SK-N-MC (cell line): ENCODE results near the gene ASB2.

ENCODE experiments used
- DNase-seq: peaks from one replicate; pipeline ENCODE4 v3.0.0-alpha.2; 2011; ENCODE audit warnings: low read depth, low spot score
- H3K27ac ChIP-seq: fragments of 200-600 bp; sonication (generic); 2 replicates; pipeline ENCODE4 v1.5.1; 2016; ENCODE audit warnings: mixed run types
- H3K36me3 ChIP-seq: fragments of 200-600 bp; sonication (generic); 2 replicates; pipeline ENCODE4 v1.6.1; 2017; ENCODE audit warnings: antibody characterized with exemption, low read length, mixed read lengths; ENCODE audit not compliant: insufficient read depth
- H3K4me3 ChIP-seq: fragments of 200-600 bp; sonication (generic); 2 replicates; pipeline ENCODE4 v1.5.1; 2016
- H3K9ac ChIP-seq: fragments of 200-600 bp; sonication (generic); 2 replicates; pipeline ENCODE4 v1.8.0; 2017; ENCODE audit warnings: mixed run types, mixed read lengths; ENCODE audit not compliant: insufficient read length
- H3K9me3 ChIP-seq: fragments of 200-600 bp; sonication (generic); 2 replicates; pipeline ENCODE4 v1.6.1; 2017; ENCODE audit warnings: low read depth, mild to moderate bottlenecking, antibody characterized with exemption, low read length, moderate library complexity, mixed read lengths
- EZH2 ChIP-seq: fragments of 200-600 bp; sonication (generic); IDR thresholded peaks from one replicate; pipeline ENCODE4 v1.6.1; 2017; ENCODE audit warnings: antibody characterized with exemption
- FOXP2 ChIP-seq: optimal IDR thresholded peaks from 2 replicates; pipeline ENCODE3; 2011; ENCODE audit warnings: mild to moderate bottlenecking, moderate library complexity; ENCODE audit not compliant: insufficient read depth; ENCODE audit errors: extremely low read length, control extremely low read depth
- POLR2AphosphoS5 ChIP-seq: IDR thresholded peaks from 2 replicates; pipeline ENCODE4 v1.6.1; 2012; ENCODE audit warnings: mild to moderate bottlenecking, low read depth, low read length, borderline replicate concordance

ASB2 gene

DNA sequence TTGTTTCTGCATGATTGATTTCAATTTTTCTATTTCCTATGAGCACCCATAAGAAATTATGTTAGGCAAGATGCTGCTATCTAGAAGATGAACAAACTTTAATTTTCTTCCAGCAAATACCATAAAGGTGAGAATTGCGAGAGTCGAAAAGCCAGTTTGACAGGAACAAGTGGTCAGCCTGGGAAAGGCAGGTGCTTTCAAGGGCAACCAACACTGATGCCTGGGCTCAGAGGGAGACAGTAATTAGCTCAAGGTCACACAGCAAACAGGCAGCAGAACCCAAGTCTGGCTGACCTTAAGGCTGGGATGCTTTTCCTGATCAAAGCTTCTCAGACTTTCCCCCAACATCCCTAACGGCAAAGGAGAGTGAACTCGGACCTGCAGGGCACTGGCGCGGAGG lies 43.0 kb upstream of the ASB2 start:
- TF ChIP-seq POLR2AphosphoS5 (no peak), EZH2 (no peak), FOXP2 (no peak)
- no peaks in the 10 kb centered on the region for H3K9me3 ChIP-seq
- DNase-seq: no peak
- no peaks in the 10 kb centered on the region for H3K36me3 ChIP-seq
- no peak overlapping the region for H3K27ac ChIP-seq
- no peak overlapping the region for H3K4me3 ChIP-seq
- H3K9ac ChIP-seq: no peak overlapping the region

DNA sequence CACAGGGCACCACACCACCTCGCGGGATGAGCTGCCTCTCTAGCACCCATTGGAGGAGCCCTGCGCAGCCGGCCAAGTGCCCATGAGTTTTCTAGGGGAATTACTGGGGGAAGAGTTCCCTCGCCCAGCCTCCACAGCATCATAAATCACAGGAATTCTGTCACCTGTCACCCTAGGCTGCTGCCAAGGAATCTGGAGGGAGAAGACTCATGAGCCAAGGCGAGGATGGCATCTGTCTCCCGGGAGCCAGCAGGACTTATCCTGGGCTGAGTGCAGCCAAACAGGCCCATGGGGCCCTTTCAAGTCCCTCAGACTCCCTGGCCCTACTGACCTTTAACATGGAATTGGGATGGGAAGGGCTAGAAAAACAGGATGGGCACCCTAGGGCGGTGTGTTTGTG lies 41.9 kb upstream of the ASB2 start:
- Histone ChIP-seq H3K27ac (no peak overlapping the region), H3K36me3 (no peaks in the 10 kb centered on the region), H3K9ac (no peak overlapping the region), H3K9me3 (no peaks in the 10 kb centered on the region), H3K4me3 (no peak overlapping the region)
- DNase-seq: no peak
- TF ChIP-seq EZH2 (no peak), FOXP2 (no peak), POLR2AphosphoS5 (no peak)

DNA sequence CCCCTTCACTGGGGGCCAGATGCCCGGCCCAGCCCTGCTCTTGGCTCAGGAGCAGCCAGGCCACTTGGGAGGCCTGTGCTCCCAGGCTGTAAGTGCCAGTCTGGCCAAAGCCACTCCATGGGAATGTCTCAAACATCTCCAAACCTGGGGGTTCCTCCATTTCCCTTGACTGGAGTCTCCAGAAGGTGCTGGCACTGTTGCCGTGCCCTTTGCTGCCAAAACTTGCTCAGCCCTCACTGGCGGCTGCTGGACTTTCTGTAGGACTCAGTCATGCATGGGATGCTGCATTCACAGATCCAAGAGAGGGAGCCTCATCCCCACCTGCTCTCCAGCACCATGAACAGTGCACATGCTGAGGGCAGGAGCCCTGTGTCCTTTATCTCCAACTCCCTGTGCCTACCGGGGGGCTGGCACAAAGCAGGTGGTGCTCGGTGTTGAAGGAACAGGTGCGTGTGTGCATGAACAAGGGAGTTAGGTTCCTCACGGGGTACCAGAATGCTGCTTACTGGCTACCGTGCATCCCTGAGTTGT lies 40.1 kb upstream of the ASB2 start:
- DNase-seq: no peak
- no peak for TF ChIP-seq POLR2AphosphoS5
- TF ChIP-seq FOXP2: no peak
- no peak for TF ChIP-seq EZH2
- Histone ChIP-seq H3K27ac (no peak overlapping the region), H3K36me3 (no peaks in the 10 kb centered on the region), H3K4me3 (no peak overlapping the region), H3K9me3 (no peaks in the 10 kb centered on the region), H3K9ac (no peak overlapping the region)

DNA sequence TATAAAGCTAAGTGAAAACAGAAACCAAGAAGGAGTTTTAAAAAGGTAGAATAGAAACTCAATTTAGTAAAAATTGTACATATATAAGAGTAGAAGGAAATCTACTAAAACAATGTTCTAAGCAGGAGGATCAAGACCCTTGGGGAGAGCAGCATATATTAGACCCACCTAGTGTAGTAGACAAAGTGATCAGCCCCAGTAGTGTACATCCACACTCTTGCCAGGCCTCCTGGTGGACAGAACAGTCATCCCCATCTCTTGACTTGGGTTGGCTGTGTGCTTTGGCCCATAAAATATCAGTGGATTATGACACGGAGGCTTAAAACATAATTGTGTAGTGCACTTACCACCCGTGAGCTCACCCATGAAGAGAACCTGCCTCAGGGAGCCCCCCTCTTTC lies 38.9 kb upstream of the ASB2 start:
- Histone ChIP-seq H3K4me3 (no peak overlapping the region), H3K9ac (no peak overlapping the region), H3K36me3 (no peaks in the 10 kb centered on the region), H3K9me3 (no peaks in the 10 kb centered on the region), H3K27ac (no peak overlapping the region)
- DNase-seq: no peak
- no peak for TF ChIP-seq FOXP2
- no peak for TF ChIP-seq POLR2AphosphoS5
- no peak for TF ChIP-seq EZH2

DNA sequence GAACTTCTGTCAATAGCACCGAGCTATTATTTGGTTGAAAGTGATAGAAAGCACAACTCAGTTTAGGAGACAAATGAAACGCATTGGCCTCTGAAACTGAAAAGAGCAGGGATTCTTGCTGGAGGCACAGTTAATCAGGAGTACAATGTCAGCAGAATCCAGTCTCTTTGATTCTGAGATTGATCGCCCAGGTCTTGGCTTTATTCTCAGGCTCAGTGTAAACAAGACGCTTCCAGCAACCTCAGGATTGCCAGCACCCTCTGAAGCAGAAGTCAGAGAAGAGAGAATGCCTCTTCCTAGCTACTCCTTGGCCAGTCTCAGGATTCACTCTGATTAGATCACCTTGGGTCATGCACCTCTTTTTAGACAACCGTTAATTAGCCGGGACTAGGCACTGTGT lies 38.0 kb upstream of the ASB2 start:
- Histone ChIP-seq H3K27ac (no peak overlapping the region), H3K9ac (no peak overlapping the region), H3K4me3 (no peak overlapping the region), H3K36me3 (no peaks in the 10 kb centered on the region), H3K9me3 (no peaks in the 10 kb centered on the region)
- no peak for DNase-seq
- TF ChIP-seq POLR2AphosphoS5: no peak
- no peak for TF ChIP-seq EZH2
- TF ChIP-seq FOXP2: no peak

DNA sequence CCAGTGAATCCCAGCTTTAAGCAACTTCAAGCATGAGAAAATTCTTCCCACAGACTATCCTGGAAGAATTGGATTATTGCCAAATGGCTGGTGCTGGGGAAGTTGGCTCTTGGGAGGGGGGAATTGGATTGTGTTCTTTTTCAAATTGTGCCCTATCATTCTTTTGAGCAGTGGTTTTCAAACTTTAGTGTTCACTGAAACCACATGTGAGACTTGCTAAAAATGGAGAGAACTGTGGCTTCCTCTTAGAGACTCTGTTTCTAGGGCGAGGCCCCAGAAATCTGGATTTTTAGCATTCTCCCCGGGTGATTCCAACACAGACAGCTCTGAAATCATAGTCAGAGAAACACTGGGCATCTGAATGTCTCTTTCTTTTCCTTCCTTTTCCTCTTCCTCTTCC lies 35.4 kb upstream of the ASB2 start:
- no peak overlapping the region for H3K27ac ChIP-seq
- H3K9me3 ChIP-seq: no peaks in the 10 kb centered on the region
- no peak for DNase-seq
- no peak overlapping the region for H3K9ac ChIP-seq
- no peak overlapping the region for H3K4me3 ChIP-seq
- H3K36me3 ChIP-seq: no peaks in the 10 kb centered on the region
- TF ChIP-seq FOXP2 (no peak), EZH2 (no peak), POLR2AphosphoS5 (no peak)

DNA sequence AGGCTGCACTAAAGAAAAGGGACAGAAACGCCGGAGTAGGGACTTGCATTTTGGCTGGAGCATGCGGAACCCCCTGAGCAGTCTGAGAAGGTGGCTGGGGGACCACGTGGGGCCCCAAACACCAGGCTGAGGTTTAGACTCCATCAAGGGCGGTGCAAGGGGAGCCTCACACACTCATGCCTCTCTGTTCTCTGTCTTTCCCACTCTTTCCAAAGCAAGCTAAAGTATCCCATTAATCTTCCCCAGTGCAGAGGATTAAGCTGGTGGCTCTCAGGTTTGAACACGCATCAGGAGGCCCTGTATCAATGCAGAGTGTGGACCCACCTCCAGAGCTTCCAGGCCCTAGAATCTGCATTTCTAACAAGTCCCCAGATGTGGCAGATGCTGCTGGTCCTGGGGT lies 34.3 kb upstream of the ASB2 start:
- no peak overlapping the region for H3K9ac ChIP-seq
- no peak for DNase-seq
- no peak overlapping the region for H3K4me3 ChIP-seq
- no peaks in the 10 kb centered on the region for H3K36me3 ChIP-seq
- TF ChIP-seq FOXP2: no peak
- TF ChIP-seq EZH2: no peak
- no peak for TF ChIP-seq POLR2AphosphoS5
- H3K27ac ChIP-seq: no peak overlapping the region
- no peaks in the 10 kb centered on the region for H3K9me3 ChIP-seq

DNA sequence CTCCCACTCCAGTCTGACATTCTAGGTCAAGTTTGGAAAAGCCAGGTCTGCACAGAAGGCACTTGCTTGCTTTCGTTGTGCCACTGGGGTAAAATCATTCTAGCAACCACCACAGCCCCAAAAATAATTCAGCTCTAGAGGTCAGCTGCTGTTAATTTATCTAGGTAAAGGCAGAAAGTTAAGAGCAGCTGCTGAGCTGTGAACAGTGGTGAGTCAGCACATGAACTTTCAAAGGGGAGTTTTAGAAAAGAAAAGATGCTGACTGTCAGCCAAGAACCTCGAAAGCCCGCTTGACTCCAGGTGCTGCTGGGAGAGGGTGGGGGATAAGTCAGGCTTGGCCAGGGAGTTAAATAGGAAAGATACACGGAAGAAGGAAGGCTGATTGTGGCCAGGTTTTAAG lies 33.4 kb upstream of the ASB2 start:
- H3K9ac ChIP-seq: no peak overlapping the region
- no peak for TF ChIP-seq FOXP2
- no peak for TF ChIP-seq EZH2
- TF ChIP-seq POLR2AphosphoS5: no peak
- H3K9me3 ChIP-seq: no peaks in the 10 kb centered on the region
- DNase-seq: no peak
- H3K4me3 ChIP-seq: no peak overlapping the region
- H3K36me3 ChIP-seq: no peaks in the 10 kb centered on the region
- H3K27ac ChIP-seq: no peak overlapping the region

DNA sequence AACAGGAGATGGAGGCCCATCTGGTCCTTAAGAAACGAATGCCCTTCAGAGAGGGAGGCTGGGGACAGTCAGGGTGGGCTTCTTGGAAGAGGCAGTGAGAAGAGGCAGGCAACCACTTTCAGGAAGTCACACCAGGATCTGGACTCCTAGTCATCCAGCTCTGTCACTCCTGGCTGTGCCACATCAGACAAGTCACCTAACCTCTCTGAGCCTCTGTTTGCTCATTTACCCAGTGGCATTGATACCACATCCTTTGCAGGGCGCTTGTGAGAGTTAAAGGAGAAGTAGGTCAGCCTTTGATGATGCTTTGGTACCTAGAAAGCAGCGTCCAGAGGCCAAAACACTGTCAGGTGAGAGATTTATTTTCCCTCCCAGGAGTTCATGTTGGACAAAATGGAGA lies 31.9 kb upstream of the ASB2 start:
- Histone ChIP-seq H3K9me3 (no peaks in the 10 kb centered on the region), H3K27ac (no peak overlapping the region), H3K4me3 (no peak overlapping the region), H3K36me3 (no peaks in the 10 kb centered on the region), H3K9ac (no peak overlapping the region)
- TF ChIP-seq POLR2AphosphoS5 (no peak), FOXP2 (no peak), EZH2 (no peak)
- DNase-seq: no peak
